Kidney (tissue), 14 donors: Measurements from ENCODE around the gene PANX1. TPM values are rescaled to one million over a fixed set of nuclear protein-coding genes. Genes with fewer than 3 reads are reported as not detected.

Source experiments
- DNase-seq, 5 donors: peaks; one replicate each; pipeline ENCODE4 v3.0.0-alpha.2; 2013 to 2020
- FAIRE-seq: peaks from 2 replicates; lab custom pipeline; 2012; peaks lifted over from hg19 to GRCh38; lab: Jason Lieb, UNC
- H3K27ac ChIP-seq, 2 donors: one replicate each; pipeline ENCODE4 v1.7.0; 2013; ENCODE audit warnings: low read depth in 2 of 2, low read length in 2 of 2, inconsistent platforms in 1 of 2
- H3K27me3 ChIP-seq: one replicate; pipeline ENCODE4 v1.7.1; 2013; ENCODE audit warnings: low read length, inconsistent platforms; ENCODE audit not compliant: control insufficient read depth, insufficient read depth
- H3K36me3 ChIP-seq, 3 donors: one replicate each; pipeline versions ENCODE4 v1.7.0 to v1.7.1; 2013; ENCODE audit warnings: low read length in 3 of 3, control low read depth in 1 of 3, inconsistent platforms in 1 of 3; ENCODE audit not compliant: insufficient read depth in 3 of 3, control insufficient read depth in 2 of 3
- H3K4me1 ChIP-seq, 3 donors: one replicate each; pipeline versions ENCODE4 v1.7.0 to v1.7.1; 2013; ENCODE audit warnings: low read length in 3 of 3, inconsistent platforms in 1 of 3, low read depth in 1 of 3; ENCODE audit not compliant: control insufficient read depth in 2 of 3, insufficient read depth in 2 of 3
- H3K4me3 ChIP-seq, 3 donors: one replicate each; pipeline versions ENCODE4 v1.7.0 to v1.8.1; 2013; ENCODE audit warnings: low read length in 3 of 3, control low read depth in 1 of 3, inconsistent platforms in 1 of 3
- H3K9ac ChIP-seq, 3 donors: one replicate each; pipeline versions ENCODE4 v1.7.0 to v1.7.1; 2013; ENCODE audit warnings: low read length in 3 of 3, control low read depth in 1 of 3, inconsistent platforms in 1 of 3
- H3K9me3 ChIP-seq, 3 donors: one replicate each; pipeline versions ENCODE4 v1.7.0 to v1.7.1; 2013; ENCODE audit warnings: low read length in 3 of 3, control low read depth in 1 of 3, inconsistent platforms in 1 of 3; ENCODE audit not compliant: control insufficient read depth in 2 of 3, insufficient read depth in 1 of 3
- CTCF ChIP-seq: IDR thresholded peaks from 3 replicates; pipeline ENCODE4 v1.5.1; 2012; ENCODE audit warnings: mild to moderate bottlenecking, moderate library complexity, borderline replicate concordance; ENCODE audit not compliant: insufficient read depth; ENCODE audit errors: extremely low read depth
- intact Hi-C: fragments of 100-400 bp; cut with DNase I; formaldehyde crosslinking; loops from one replicate; pipeline ENCODE4 v1.11.1; 2022
- polyA plus RNA-seq: library from polyadenylated mRNA; stranded (reverse); fragments of 350-450 nt; fragmentation: Illumina TruSeq; extraction: RNeasy Lipid Tissue Mini Kit (QIAGEN cat#74804); gene quantifications from one replicate; pipeline ENCODE4 v1.2.3, GENCODE V29; 2014; ENCODE audit warnings: low read depth, low replicate concordance; ENCODE audit not compliant: insufficient read depth
- total RNA-seq: library from RNA; stranded (reverse); fragmentation: NEBNext Ultra II Directional; extraction: Animal tissue kit (Norgen Biotek cat#: 25700); gene quantifications from one replicate; pipeline ENCODE4 v1.2.1, GENCODE V29; 2021
- donor health status: control.
- donor health status: control.
- donor health status: control.
- donor health status: control.
- donor health status: control.
- donor health status: DM: yes; HTN: yes; CAD: no.
- donor health status: Normal renal cell carcinoma (clear cell type).

PANX1 gene
- total and polyA plus RNA-seq, 2 donors from 2014 or later = 5.3 to 13.9 TPM

DNA sequence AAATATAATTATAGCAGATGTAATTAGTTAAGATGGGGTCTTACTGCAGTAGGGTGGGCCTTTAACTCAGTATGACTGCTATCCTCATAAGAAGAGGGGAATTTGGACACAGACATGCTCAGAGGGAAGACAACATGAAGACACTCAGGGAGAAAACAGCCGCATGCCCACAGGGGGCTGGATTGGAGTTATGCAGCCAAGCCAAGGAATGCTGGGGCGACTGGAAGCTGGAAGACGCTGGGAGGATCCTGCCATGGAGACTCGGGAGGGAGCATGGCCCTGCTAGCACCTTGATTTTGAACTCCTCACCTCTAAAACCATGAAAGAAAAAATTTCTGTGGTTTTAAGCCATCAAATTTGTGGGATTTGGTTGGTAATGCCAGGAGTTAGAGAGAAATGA is 40.9 kb downstream of the PANX1 start:
- DNase-seq (no peak), FAIRE-seq (no peak)
- Histone ChIP-seq H3K9ac (no peak overlapping the region), H3K27ac (no peak overlapping the region), H3K36me3 (no peaks in the 10 kb centered on the region), H3K4me3 (no peak overlapping the region), H3K27me3 (no peaks in the 10 kb centered on the region), H3K4me1 (no peaks in the 10 kb centered on the region), H3K9me3 (peaks cover 0 to 5% (median 1%) of the 10 kb centered on the region in 3 donors)
- no peak for TF ChIP-seq CTCF
- intact Hi-C loops = no loop called here

- no peak for FAIRE-seq
- no peaks in the 10 kb centered on the region for H3K27me3 ChIP-seq
- no peak overlapping the region for H3K9ac ChIP-seq
- intact Hi-C loops = no loop called here
- H3K9me3 ChIP-seq = peaks cover 0 to 5% (median 1%) of the 10 kb centered on the region in 3 donors
- H3K4me3 ChIP-seq = no peak overlapping the region
- H3K36me3 ChIP-seq = no peaks in the 10 kb centered on the region
- no peak for DNase-seq
- no peaks in the 10 kb centered on the region for H3K4me1 ChIP-seq
- no peak for TF ChIP-seq CTCF
- no peak overlapping the region for H3K27ac ChIP-seq
These were observed 41.4 kb downstream of the PANX1 start for GRCh38 chr11:94169930-94170545.

DNA sequence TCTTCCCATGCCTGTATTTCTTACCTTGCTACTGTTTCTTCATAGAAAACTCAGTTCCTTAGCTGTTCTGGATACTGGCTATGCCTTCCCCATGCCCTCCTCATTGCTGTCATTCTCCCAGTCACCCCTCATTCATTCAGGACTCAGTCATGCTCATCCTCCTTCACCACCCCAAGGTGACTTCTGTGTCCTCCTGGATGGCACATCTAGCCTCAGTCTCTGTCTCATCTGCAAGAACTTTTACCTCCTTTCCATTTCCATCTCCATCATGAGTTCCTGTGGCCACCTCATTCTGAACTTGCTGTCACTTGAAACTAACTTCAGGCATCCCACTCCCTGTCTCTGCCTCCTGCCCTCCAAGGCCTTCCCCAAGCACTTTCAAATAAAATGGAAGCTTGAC is 42.3 kb downstream of the PANX1 start:
- no peak for TF ChIP-seq CTCF
- H3K36me3 ChIP-seq = no peaks in the 10 kb centered on the region
- FAIRE-seq (no peak), DNase-seq (no peak)
- H3K27ac ChIP-seq = no peak overlapping the region
- H3K4me1 ChIP-seq = no peaks in the 10 kb centered on the region
- intact Hi-C loops = no loop called here
- peaks cover 0 to 5% (median 1%) of the 10 kb centered on the region in 3 donors for H3K9me3 ChIP-seq
- H3K9ac ChIP-seq = no peak overlapping the region
- H3K27me3 ChIP-seq = no peaks in the 10 kb centered on the region
- H3K4me3 ChIP-seq = no peak overlapping the region
